GM18909 (cell line): Measurements from ENCODE around the gene TRIM75.
"Not testable (repeated sequence)": the region's sequence is repeated elsewhere in the genome, so short reads cannot be mapped to it uniquely, and the experiment has no call there.

Experiments used
- ATAC-seq: cut with Tn5 transposase; IDR thresholded peaks from one replicate; pipeline ENCODE4 v1.9.1; 2021; ENCODE audit warnings: mild to moderate bottlenecking; ENCODE audit not compliant: unreplicated experiment, poor library complexity

The TRIM75 gene

GRCh38 chr4:165053645-165054044 is at the start of gene TRIM75:
TSS of gene TRIM75 (plus strand) at chr4:165053866. CDS start at chr4:165059148, 5,282 bp downstream.
- ATAC-seq = no peak

GRCh38 chr4:165005352-165005925 is 48.2 kb upstream of the TRIM75 start:
- ATAC-seq = no peak

GRCh38 chr4:165006456-165006855 is 47.2 kb upstream of the TRIM75 start:
- no peak for ATAC-seq

GRCh38 chr4:165006886-165007285 is 46.8 kb upstream of the TRIM75 start:
- ATAC-seq = no peak

GRCh38 chr4:165009493-165010227 is 44.0 kb upstream of the TRIM75 start:
- no peak for ATAC-seq

- ATAC-seq = no peak
Measured at GRCh38 chr4:165010487-165010886, 43.2 kb upstream of the TRIM75 start.

- no peak for ATAC-seq
Measured at GRCh38 chr4:165010991-165011390, 42.7 kb upstream of the TRIM75 start.

GRCh38 chr4:165011403-165011802 is 42.3 kb upstream of the TRIM75 start:
- no peak for ATAC-seq

GRCh38 chr4:165013691-165014090 is 40.0 kb upstream of the TRIM75 start:
- no peak for ATAC-seq

GRCh38 chr4:165016971-165017370 is 36.7 kb upstream of the TRIM75 start:
- peak; percentile 53 for ATAC-seq

GRCh38 chr4:165019995-165020394 is 33.7 kb upstream of the TRIM75 start:
- not testable (repeated sequence) for ATAC-seq

GRCh38 chr4:165025782-165026181 is 27.9 kb upstream of the TRIM75 start:
- ATAC-seq = not testable (repeated sequence)

GRCh38 chr4:165027762-165028402 is 25.8 kb upstream of the TRIM75 start:
- no peak for ATAC-seq

GRCh38 chr4:165031436-165032211 is 22.0 kb upstream of the TRIM75 start, which contains the start of gene TRIM60:
TSS of gene TRIM60 (plus strand) at chr4:165031999. CDS start at chr4:165040073, 8,074 bp downstream.
- ATAC-seq = no peak

GRCh38 chr4:165048170-165048569 is 5.5 kb upstream of the TRIM75 start:
- ATAC-seq = no peak

GRCh38 chr4:165052627-165053026 is 1.0 kb upstream of the TRIM75 start:
- ATAC-seq = no peak

GRCh38 chr4:165055601-165056000 is 1.9 kb downstream of the TRIM75 start:
- ATAC-seq = no peak

- no peak for ATAC-seq
Measured at GRCh38 chr4:165058666-165059065, 5.0 kb downstream of the TRIM75 start.

GRCh38 chr4:165059386-165059785 is 5.7 kb downstream of the TRIM75 start:
- ATAC-seq = no peak

- ATAC-seq = no peak
Measured at GRCh38 chr4:165060938-165061337, 7.3 kb downstream of the TRIM75 start.

- ATAC-seq = no peak
Measured at GRCh38 chr4:165070560-165070959, 16.9 kb downstream of the TRIM75 start.
